ENCODE measurements around the gene XRCC3. TPM values are rescaled to one million over a fixed set of nuclear protein-coding genes. Genes with fewer than 3 reads are reported as not detected.
A peak's percentile ranks its signal among the peaks of the same experiment; 100 is the strongest.

The XRCC3 gene
- total RNA-seq, 1 donor from 2014 or later = 9.8 TPM

DNA sequence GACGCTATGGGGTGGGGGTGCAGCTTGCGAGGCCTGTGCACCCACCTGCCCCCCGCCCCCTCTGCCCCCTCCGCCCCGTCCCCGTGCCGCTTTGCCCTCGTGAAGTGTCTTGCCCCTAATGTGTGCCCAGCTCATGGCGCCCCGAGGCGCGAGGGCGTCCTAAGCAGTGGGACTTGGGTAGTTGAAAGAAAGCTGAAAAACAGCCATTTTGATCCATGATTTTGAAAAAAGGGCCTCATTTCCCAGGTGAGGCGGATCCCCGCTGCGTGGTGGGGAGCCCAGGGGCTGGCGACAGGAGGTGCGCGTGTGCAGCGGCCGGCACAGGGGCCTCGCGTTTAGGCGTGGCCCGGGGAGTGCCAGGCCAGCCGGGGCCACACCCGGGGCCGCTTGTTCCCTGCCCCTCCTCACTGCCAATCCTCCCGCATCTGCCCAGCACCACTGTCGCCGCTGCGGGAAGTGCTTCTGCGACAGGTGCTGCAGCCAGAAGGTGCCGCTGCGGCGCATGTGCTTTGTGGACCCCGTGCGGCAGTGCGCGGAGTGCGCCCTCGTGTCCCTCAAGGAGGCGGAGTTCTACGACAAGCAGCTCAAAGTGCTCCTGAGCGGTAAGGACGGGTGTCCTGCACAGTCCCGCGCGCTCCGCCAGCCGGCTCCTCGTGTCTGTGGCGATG, 12.2 kb upstream of the XRCC3 start:
- no peak for FAIRE-seq
- DNase-seq (ENCODE audit: low spot score in 2 of 2) = peak in 1 of 2 donors; percentile 15

DNA sequence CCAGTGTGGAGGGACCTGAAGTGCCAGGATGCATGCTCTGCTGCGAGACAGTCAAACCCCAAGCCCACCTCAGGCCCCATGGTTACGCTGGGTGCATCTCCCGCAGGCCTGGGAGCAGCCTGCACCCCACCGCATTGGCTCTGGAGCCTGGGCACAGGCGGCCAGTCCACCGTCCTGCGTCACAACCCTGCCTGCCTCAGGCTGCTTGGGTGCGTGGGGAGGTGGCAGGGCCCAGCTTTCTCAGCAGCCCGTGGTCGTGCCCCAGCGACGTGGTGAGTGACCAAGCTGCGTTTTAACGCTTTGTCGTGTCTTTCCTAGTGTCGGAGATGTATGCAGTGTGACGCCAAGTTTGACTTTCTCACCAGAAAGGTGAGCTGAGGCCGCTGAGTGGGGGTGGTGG, 11.2 kb upstream of the XRCC3 start:
- no peak for DNase-seq (ENCODE audit: low spot score in 2 of 2)
- no peak for FAIRE-seq

DNA sequence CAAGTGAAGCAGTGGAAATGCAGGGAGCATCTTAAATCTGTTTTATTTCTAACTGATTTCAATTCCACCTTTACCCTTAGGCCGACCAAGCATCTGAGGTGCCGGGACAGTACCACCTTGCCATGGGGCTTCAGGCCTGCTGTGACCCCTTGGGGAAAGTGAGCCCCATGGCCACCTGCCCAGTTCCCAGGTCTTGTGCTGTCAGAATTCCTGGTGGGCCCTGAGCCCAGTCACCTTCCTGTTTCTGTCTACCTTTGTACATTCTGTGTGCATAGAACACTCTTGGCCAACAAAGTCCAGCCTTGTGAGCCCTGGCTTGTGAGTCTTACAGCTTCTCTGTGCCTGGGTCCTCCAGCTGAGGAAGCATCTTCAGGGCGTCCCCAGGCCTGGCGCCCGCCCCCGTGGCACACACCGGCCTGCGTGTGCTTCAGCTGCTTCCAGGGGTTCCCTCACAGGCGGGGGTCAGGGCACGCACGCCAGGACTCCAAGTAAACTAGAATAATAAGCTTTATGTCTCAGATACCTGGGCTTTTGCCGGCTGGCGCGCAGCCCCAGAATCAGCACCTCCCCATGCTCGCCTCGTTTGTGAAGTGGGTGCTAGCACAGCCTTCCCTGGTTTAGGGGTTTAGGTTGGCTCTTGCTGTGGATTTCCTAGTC, 10.6 kb upstream of the XRCC3 start:
- no peak for DNase-seq (ENCODE audit: low spot score in 2 of 2)
- no peak for FAIRE-seq

DNA sequence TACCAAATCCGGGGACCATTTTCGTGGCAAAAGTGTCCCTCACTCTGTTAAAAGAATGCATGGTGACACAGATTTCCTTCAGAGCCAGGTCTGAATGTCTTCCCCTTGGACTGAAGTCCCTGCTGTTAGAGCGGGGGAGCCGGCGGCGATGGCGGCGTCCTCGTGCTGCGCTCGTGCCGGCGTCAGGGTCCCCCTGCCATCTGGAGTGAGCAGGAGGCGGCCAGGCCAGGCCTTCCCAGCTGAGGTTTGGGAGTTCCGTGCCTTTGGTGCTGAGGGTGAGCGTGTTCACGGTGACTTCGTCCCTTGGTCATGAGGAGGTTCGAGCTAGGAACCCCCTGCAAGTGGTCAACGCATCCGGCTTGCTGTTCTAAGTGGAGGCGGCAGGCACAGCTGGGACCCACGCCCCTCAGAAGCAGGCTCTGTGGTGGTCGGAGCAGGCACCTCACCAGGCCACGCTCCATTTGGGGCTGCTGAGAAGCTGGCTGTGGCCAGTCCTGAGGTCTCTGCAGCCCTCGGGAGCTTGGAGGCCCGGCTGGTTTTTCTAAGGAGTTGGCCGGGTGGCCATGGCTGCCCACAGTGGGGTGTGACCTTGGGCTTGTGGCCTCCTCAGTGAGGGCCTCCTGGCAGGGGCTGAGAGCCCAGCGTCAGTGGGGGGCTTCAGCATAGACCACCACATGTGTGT, 9.9 kb upstream of the XRCC3 start:
- no peak for FAIRE-seq
- no peak for DNase-seq (ENCODE audit: low spot score in 2 of 2)

DNA sequence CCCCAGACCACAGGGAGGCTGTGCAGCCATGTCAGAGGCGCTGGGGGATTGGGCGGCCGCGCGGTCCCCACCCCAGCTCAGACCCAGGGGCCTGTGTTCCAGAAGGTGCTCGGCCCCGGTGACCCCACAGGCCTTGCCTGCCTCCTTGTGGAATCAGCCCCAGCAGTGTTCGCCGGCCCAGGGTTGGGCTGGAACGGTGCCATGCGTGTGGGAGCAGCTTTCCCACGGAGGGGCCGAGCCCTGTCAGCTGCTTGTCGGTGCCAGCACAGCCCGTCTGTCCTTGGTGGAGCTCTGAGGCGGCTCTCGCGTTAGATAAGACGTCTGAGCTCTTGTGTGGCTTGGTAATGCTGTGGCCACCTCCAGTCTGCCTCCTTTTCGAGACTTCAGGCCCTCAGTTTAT, 8.9 kb upstream of the XRCC3 start:
- no peak for FAIRE-seq
- peak in 1 of 2 donors; percentile 67 for DNase-seq (ENCODE audit: low spot score in 2 of 2)

DNA sequence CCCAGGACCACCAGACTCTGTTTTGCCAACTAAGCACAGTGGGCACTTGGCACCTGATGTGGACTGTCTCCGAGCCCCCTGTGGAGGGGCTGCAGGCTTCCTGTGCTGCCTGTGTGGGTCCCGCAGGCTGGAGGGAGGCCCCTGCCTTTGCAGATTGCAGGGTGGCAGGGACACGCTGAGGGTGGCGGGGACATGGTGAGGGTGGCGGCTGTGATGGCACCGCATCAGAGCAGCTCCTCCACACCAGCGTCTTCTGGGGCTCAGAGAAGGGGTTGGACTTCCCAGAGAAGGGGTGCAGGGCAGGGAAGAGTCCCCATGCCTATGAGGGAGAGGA, 8.5 kb upstream of the XRCC3 start:
- no peak for DNase-seq (ENCODE audit: low spot score in 2 of 2)
- FAIRE-seq = no peak

DNA sequence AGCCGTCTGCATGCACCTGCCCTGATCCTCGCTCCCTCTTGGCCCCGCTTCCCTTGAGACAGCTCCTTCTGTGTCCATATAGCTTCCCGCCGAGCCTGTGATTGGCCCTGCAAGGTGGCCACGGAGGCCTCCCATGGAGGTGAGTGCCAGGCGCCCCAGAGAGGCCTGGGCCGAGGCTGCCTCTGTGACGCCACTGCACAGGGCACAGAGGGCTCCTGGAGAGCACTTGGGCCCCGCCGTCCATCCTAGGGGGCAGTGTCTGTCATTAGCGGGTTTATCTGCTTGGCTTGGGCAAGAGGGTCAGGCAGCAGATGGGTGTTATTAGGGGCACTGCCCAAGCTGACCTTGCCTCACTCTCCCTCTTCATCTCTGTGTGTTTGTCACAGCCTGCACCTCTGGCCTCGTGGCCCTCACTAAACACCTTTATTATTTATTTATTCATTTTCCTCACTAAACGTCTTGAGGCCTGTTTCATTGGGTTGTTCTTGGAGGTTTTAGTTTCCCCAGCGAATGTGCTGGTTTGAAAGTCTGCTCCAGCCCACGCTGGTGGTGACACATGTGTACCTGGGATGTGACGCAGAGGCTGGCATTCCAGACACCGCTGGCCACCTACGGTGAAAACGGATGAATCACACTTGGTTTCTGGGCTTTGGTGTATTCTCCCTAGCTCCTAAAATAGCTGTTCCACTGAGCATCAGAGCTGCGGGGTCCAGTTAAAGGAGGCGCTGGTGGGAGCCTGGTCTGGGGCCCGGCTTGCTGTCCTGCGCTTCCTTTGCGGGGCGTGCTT, 6.3 kb upstream of the XRCC3 start:
- no peak for FAIRE-seq

DNA sequence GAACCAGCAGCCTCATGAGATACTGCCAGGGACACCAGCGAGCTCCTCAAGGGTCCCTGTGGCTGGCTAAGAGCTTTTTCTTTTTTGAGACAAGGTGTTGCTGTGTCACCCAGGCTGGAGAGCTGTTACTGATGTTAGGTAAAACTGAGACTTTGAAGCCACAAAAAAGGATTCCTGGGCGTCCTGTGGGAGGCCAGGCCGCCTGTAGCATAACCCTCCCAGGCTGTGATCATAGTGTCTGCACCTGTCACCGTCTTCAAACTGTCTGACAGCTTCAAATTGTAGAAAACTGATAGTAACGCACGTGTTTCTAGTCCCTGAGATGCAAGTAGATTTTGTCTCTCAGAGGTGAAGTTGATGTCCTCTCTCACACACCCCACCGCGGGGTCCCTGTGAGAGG, 4.5 kb upstream of the XRCC3 start:
- no peak for DNase-seq (ENCODE audit: low spot score in 2 of 2)
- no peak for FAIRE-seq

More for the DNA sequence above, 6.3 kb upstream of the XRCC3 start:
- DNase-seq (ENCODE audit: low spot score in 2 of 2) = no peak

DNA sequence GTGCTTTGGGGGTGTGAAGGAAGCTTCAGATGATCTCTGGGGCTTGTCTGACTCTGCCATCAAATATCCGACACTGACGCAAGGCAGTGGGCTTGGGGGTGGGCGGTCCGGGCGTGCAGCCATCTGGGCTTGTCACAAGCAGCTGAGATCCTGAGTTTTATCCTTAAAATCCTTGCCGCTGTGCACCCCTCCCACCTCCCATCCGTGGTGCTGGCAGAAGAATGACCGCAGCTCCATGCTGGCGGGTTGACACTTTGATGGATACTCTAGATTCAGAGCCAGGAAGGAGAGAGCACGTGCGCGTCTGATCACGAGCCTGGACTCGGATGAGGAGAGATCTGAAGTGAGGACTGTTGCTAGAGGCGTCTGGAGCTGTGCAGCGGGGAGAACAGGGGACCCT, 3.3 kb upstream of the XRCC3 start:
- DNase-seq (ENCODE audit: low spot score in 2 of 2) (no peak), FAIRE-seq (no peak)

DNA sequence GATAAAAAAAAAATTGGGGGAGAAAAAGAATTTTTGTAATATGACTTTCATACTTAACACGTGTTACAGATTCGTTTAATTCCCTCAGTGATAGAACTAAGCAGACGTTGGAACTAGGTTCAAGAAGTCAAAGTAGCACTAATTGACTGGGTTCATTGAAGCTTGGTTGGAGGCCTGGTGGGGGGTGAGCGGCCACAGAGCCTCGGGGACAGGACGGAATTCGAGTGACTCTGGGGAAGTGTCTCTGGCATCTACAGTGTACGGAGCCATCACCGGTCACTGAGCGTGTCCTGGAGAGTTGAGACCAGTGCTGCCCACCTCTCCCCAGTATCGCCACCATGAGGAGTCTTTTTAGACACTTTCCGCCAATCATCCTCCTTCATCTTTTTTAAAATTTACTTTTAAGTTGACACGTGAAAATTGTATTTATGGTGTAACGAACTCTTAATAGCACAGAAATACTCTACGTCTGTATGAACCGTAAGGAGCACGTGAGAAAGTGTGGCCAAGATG, 1.7 kb upstream of the XRCC3 start:
- no peak for FAIRE-seq
- DNase-seq (ENCODE audit: low spot score in 2 of 2) = no peak

DNA sequence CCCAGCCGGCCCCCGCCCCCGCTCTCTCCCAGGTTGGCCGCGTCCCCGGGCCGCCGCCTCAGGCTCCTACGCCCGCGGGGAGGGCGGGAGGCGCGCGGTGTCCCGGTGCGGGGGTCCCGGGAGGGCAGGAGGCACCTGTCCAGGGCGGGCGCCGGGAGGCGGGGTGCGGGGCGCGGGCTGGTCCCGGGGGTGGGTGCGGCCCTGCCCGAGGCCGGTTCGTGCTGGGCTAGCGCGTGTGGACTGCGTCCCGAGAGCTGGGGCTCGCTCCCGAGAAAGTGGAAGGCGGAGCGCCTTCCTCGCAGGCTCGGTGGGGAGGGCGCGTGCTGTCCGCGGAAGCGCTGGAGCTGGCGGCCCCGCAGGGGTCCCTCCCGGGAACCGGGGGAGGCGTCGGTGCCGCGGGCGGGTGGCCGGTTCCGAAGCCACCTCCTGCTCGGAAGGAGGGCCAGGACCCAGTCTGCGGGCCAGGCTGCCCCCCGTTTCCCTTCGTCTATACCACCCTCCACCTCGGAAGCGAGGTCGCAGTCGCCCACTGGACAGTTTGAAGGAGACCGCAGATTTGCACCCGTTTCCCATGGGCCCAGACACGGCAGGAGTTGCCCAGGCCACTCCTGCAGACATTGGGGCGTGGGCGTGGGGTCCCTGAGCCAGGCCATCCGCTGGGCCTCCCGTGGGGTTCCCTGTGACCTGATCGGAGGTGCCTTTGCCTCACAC, 995 bp upstream of the XRCC3 start:
- DNase-seq (ENCODE audit: low spot score in 2 of 2) (peak in 1 of 2 donors; percentile 58), FAIRE-seq (no peak)

DNA sequence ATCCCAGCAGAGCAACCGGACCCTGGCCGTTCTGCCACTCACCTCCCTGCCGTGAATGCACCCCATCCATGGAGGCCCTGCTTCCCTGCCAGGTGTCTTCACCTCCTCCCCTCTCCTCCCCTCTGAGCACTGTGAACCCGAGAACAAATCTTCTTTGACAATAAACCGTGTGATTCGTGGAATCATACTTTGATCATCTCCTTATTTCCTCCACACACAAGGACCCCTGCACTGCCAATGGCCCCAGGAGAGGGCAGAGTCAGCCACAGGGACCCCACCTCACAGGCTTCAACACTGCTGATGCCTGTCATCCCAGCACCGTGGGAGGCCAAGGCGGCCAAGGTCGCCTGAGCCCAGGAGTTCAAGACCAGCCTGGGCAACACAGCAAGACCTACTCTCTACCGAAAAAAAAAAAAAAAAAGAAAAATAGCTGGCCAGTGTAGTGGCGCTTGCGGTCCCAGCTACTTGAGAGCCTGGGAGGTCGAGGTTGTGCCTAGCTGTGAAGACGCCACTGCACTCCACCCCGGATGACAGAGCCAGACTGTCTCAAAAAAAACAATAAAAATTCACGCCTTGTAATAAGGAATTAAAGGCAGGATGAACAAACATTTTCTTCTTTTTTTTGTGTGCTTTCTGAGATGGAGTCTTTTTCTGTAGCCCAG, 1.1 kb downstream of the XRCC3 start:
- FAIRE-seq = no peak

DNA sequence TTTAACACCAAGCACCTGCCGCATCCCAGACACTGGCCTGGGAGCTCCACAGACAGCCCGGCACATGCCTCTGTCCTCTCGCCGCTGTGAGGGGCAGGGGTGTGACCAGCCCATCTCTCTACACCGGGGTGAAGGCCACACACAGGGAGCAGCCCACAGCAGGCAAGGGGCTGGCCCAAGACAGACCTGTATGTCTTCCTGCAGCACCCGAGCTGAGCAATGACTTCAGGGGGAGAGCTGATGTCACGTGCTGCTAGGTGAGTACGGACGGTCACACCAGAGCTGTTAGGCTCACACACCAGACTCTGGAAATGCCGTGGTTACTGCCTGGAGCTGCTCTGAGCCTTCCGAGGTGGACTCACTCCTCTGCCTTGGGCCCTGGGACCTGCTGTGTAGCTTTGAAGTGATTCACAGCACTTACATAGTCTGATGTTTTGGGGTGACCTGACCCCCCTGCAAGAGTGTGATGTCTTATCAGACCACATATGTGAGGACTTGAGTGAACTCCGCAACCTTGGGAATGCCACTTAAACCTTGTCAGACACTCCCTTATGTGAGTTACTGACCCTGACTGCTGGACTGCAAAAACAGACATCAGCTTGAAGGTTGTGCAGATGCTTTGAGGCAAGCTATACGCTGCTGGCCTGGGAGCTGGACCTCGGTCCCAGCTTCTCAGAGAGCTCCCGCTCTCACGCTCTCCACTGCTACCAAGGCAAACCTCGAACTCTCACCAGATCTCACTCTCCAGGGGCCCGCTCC, 1.8 kb downstream of the XRCC3 start:
- DNase-seq (ENCODE audit: low spot score in 2 of 2) (no peak), FAIRE-seq (no peak)

More for the DNA sequence above, 1.1 kb downstream of the XRCC3 start:
- no peak for DNase-seq (ENCODE audit: low spot score in 2 of 2)

DNA sequence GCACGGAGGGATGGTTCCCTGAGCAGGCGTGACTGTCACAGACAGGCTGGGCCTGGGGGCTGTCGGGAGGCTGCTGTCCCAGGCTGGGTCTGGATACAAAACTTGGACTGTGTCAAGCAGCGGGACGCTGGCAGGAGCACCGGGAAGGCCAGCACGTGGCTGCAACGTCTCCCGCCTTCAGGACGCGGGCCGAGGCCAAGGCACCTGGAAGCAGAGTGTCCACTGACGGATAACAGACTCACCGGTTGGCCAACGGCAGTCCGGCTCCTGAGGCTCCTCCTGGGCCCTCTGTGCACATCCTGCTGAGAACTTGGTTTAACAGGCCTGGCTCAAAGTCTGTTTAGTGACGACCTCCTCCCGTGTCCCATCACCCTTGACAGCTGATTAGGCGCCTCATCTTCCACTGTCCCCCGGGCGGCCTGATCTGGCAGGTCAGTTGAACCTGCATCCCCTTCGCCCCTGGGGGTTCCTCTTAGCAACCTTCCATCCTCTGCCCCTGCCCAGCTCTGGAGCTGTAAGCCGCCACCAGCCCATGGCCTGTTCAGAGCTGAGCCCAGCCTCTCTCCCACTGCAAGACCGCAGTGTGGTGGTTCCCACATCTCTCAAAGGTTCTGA, 2.5 kb downstream of the XRCC3 start:
- FAIRE-seq (no peak), DNase-seq (ENCODE audit: low spot score in 2 of 2) (no peak)

DNA sequence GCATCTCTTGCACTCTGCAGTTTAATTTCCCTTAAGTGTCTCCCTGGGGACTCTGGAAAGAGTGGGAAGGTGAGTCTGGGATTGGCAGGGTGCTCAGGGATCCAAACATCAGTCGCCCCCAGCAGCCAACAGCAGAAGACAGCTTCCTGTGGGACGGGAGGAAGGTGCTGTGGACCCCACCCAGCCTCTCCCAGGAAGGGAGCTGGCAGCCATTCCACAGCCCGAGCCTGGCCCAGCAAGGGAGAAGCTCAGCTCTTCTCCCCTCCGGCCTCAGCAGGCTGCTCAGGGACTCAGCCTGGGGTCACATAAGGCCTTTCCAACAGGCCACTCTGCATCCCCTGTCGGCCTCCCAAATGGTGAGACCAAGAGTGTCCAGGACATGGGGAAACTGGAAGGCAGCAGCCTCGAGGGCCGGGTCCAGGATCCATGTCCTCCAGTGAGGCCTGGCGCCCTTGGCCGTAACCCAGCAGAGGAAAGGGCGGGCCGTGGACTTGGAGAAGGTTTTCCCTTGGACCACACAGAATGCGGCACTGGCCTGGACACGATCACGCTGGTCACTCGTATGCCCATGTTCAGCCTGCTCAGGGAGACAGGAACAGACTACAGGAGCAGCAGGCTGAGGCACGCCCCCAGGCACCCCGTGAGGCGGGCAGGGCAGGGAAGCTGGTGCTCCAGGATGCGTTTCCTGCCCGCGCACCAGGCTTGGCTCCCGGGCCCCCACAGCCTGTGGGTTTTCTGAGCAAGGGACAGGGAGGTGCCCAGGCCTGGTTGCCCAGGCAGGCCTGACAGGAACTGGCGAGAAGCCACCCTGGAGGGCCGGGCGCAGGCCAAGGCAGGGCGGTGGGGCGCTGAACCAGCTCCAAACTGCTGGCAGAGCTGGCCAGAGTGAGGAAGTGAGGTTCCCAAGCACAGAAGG, 3.5 kb downstream of the XRCC3 start:
- FAIRE-seq = no peak
- DNase-seq (ENCODE audit: low spot score in 2 of 2) = no peak

DNA sequence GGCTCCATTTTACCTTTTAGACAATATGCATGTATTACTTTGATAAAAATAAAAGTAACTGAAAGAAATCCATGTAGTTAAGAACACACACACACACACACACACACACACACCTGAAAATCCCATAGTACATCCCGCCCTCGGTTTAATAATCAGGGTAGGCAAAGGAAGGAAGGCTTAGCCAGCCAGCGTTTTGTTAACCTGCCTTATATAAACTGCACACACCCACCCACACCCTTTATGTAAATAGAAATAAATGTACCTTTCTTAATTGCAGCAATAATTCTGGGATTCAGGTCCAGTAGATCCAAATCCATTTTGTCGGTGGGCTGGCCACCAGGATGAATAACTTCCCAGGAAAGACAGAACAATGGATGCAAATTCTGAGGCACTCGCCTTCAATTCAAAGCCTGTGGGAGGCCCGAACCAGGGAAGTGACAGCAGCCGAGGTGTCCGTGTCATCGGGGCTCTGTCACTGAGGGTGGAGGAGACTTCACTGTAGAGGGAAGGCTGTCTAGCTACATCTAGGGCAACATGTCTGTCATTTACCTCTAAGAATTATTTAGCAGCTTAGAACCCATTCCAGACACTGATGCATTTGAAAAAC, 4.4 kb downstream of the XRCC3 start:
- DNase-seq (ENCODE audit: low spot score in 2 of 2) (no peak), FAIRE-seq (no peak)

DNA sequence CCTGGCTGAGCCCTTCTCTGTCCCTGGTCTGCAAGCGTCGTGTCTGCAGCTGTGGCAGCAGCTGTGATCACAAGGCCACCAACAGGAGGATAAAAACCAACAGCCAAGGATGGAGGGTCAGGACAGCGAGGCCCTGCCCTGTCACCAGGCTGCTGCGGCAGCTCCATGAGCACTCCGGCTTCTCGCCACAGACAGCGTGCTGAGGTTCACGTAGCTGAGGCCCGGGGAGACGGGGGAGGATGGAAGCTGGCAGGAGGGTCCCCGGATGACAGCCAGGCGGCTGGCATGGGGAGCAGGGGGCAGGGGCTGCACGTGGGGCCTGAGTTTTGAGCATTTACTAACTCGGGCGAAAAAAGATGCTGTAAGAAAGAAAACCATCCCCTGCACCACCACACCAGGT, 5.4 kb downstream of the XRCC3 start:
- no peak for FAIRE-seq
- DNase-seq (ENCODE audit: low spot score in 2 of 2) = no peak
